GM12878 (cell line): ENCODE results near the gene FAM13C. TPM values are rescaled to one million over a fixed set of nuclear protein-coding genes. Genes with fewer than 3 reads are reported as not detected.

Source experiments
- ATAC-seq: fragments of 200-7000 bp; cut with Tn5 transposase; 3 replicates; pipeline ENCODE4 v1.9.1; 2020; ENCODE audit warnings: mild to moderate bottlenecking, moderate library complexity
- BruUV-seq: library from RNA; stranded (reverse); fragments of 400-500 nt; replicated peaks from 2 replicates; lab custom pipeline; 2021; lab: Mats Ljungman, UMichigan
- CTCF ChIA-PET: fragments of 300-600 bp; sonication (Branson Sonifier 250); formaldehyde crosslinking; extraction: SDS; loops from one replicate; lab custom pipeline; 2021; ENCODE audit warnings: inconsistent platforms; lab: Yijun Ruan, JAX
- POLR2A ChIA-PET: fragments of 350-600 bp; formaldehyde crosslinking; extraction: SDS; loops from one replicate; lab custom pipeline; 2021; ENCODE audit warnings: inconsistent platforms; lab: Charles Lee
- RAD21 ChIA-PET: fragments of 300-600 bp; sonication (Branson Sonifier 250); formaldehyde crosslinking; loops from one replicate; lab custom pipeline; 2023; ENCODE audit warnings: antibody characterized with exemption; ENCODE audit not compliant: unreplicated experiment; lab: Charles Lee
- SMC1A ChIA-PET: fragments of 300-600 bp; sonication (Branson Sonifier 250); formaldehyde crosslinking; loops from one replicate; lab custom pipeline; 2023; ENCODE audit not compliant: unreplicated experiment, uncharacterized antibody; lab: Charles Lee
- DNase-seq: peaks from one replicate; pipeline ENCODE4 v3.0.0-alpha.2; 2011; ENCODE audit warnings: low read depth, low spot score
- FAIRE-seq: peaks from 3 replicates; lab custom pipeline; 2011; peaks lifted over from hg19 to GRCh38; lab: Jason Lieb, UNC
- H2AFZ ChIP-seq: 2 replicates; pipeline ENCODE4 v1.6.0; 2011; ENCODE audit warnings: low read depth, low read length, control low read depth; ENCODE audit not compliant: control insufficient read depth
- H3K27ac ChIP-seq: 2 replicates; pipeline ENCODE4 v1.5.1; 2011; ENCODE audit warnings: control low read depth; ENCODE audit not compliant: control insufficient read depth, insufficient read depth
- H3K27me3 ChIP-seq, 2 experiments: replicated peaks in 1 of 2; 2 replicates each; pipeline versions ENCODE4 v1.6.0 to v1.6.1; 2011; ENCODE audit warnings: low read length in 1 of 2; ENCODE audit not compliant: control insufficient read depth in 2 of 2, insufficient read depth in 2 of 2
- H3K36me3 ChIP-seq, 2 experiments: 2 replicates each; pipeline ENCODE4 v1.5.1; 2011; ENCODE audit warnings: low read length in 1 of 2; ENCODE audit not compliant: control insufficient read depth in 2 of 2, insufficient read depth in 2 of 2
- H3K4me1 ChIP-seq: 2 replicates; pipeline ENCODE4 v1.6.1; 2011; ENCODE audit warnings: mild to moderate bottlenecking, low read length, moderate library complexity, mixed read lengths; ENCODE audit not compliant: control insufficient read depth, insufficient read depth
- H3K4me2 ChIP-seq: 2 replicates; pipeline ENCODE4 v1.6.0; 2011; ENCODE audit warnings: control low read depth; ENCODE audit not compliant: control insufficient read depth, insufficient read depth
- H3K4me3 ChIP-seq: fragments of 200-600 bp; sonication (generic); 2 replicates; pipeline ENCODE4 v1.5.1; 2016
- H3K79me2 ChIP-seq: 2 replicates; pipeline ENCODE4 v1.6.0; 2011; ENCODE audit warnings: low read length; ENCODE audit not compliant: control insufficient read depth, insufficient read depth
- H3K9ac ChIP-seq: 2 replicates; pipeline ENCODE4 v1.8.0; 2011; ENCODE audit warnings: low read length, control low read depth, mixed read lengths; ENCODE audit not compliant: control insufficient read depth, insufficient read depth
- H3K9me3 ChIP-seq: replicated peaks from 3 replicates; pipeline ENCODE4 v1.5.1; 2011; ENCODE audit warnings: mild to moderate bottlenecking, low read length; ENCODE audit not compliant: control insufficient read depth, insufficient read depth
- H4K20me1 ChIP-seq: 2 replicates; pipeline ENCODE4 v1.6.0; 2011; ENCODE audit not compliant: control insufficient read depth, insufficient read depth
- BACH1 ChIP-seq: fragments of 450-650 bp; IDR thresholded peaks from 2 replicates; pipeline ENCODE4 v1.6.1; 2017; ENCODE audit warnings: mild to moderate bottlenecking, borderline replicate concordance
- CBFB ChIP-seq: IDR thresholded peaks from 2 replicates; pipeline ENCODE4 v1.6.1; 2016; ENCODE audit warnings: antibody characterized with exemption, low read depth
- CUX1 ChIP-seq: IDR thresholded peaks from 2 replicates; pipeline ENCODE4 v1.6.1; 2012; ENCODE audit warnings: improper control_type of control experiment, low read depth, low read length; ENCODE audit not compliant: insufficient replicate concordance
- DPF2 ChIP-seq: fragments of 450-650 bp; IDR thresholded peaks from 2 replicates; pipeline ENCODE4 v1.6.1; 2017; ENCODE audit warnings: mild to moderate bottlenecking
- EP300 ChIP-seq, 2 experiments: fragments of 150-350 bp in 1 of 2; IDR thresholded peaks; 2 replicates each; pipeline ENCODE4 v1.6.1; 2011 to 2012; ENCODE audit warnings: low read depth in 2 of 2, low read length in 2 of 2, borderline replicate concordance in 1 of 2, improper control_type of control experiment in 1 of 2, inconsistent platforms in 1 of 2; ENCODE audit not compliant: control insufficient read depth in 1 of 2
- ESRRA ChIP-seq: IDR thresholded peaks from 2 replicates; pipeline ENCODE4 v1.6.1; 2012; ENCODE audit warnings: mild to moderate bottlenecking, low read length, improper control_type of control experiment
- NFYB ChIP-seq: IDR thresholded peaks from 2 replicates; pipeline ENCODE4 v1.6.1; 2011; ENCODE audit warnings: low read depth, mild to moderate bottlenecking, low read length, improper control_type of control experiment, moderate library complexity; ENCODE audit not compliant: insufficient read depth
- SMAD1 ChIP-seq: fragments of 450-650 bp; IDR thresholded peaks from 2 replicates; pipeline ENCODE4 v1.6.1; 2018; ENCODE audit warnings: mild to moderate bottlenecking, low read depth; ENCODE audit not compliant: partially characterized antibody
- SMARCA5 ChIP-seq: fragments of 450-650 bp; IDR thresholded peaks from 2 replicates; pipeline ENCODE4 v1.6.1; 2017; ENCODE audit warnings: mild to moderate bottlenecking
- SUZ12 ChIP-seq: fragments of 200-600 bp; sonication (generic); IDR thresholded peaks from one replicate; pipeline ENCODE4 v1.6.1; 2018; ENCODE audit warnings: antibody characterized with exemption, mild to moderate bottlenecking; ENCODE audit not compliant: unreplicated experiment
- TCF12 ChIP-seq: IDR thresholded peaks from 2 replicates; pipeline ENCODE4 v1.6.1; 2011; ENCODE audit warnings: low read depth, mild to moderate bottlenecking, low read length
- TCF3 ChIP-seq: IDR thresholded peaks from 2 replicates; pipeline ENCODE4 v1.6.1; 2012; ENCODE audit warnings: low read depth, mild to moderate bottlenecking, low read length, borderline replicate concordance; ENCODE audit not compliant: insufficient read depth
- ZNF592 ChIP-seq: fragments of 450-650 bp; IDR thresholded peaks from 2 replicates; pipeline ENCODE4 v1.6.1; 2017; ENCODE audit warnings: mild to moderate bottlenecking, moderate library complexity
- in situ Hi-C: fragments of 300-500 bp; cut with MboI; formaldehyde crosslinking; loops from 9 replicates; pipeline ENCODE4 v1.14.3; 2018; ENCODE audit warnings: mixed read lengths
- intact Hi-C: fragments of 100-400 bp; cut with micrococcal nuclease; formaldehyde crosslinking; loops from one replicate; pipeline ENCODE4 v1.14.2; 2022; ENCODE audit not compliant: unreplicated experiment
- polyA plus RNA-seq, 11 experiments: library from polyadenylated mRNA; depleted of rRNA in 4 of 11; unstranded in 6 of 11; stranded (reverse) in 5 of 11; fragments of >200 nt; fragmentation: Nextera tagmentation in 4 of 11; fragmentation: Illumina TruSeq in 1 of 11; extraction: Ambion mirVana in 4 of 11; extraction: Trizol in 1 of 11; gene quantifications; 1 replicate in 1 of 11; 2 replicates in 10 of 11; pipeline versions ENCODE4 v1.2.1 to v1.2.3, GENCODE V29; 2011 to 2016; ENCODE audit warnings: inconsistent platforms in 2 of 11, missing spikeins in 2 of 11, low read depth in 1 of 11
- total RNA-seq, 4 experiments: library from RNA; depleted of rRNA in 3 of 4; stranded (reverse); fragments of >200 nt in 3 of 4; fragmentation: Illumina TruSeq in 1 of 4; extraction: Trizol in 1 of 4; gene quantifications; 2 replicates each; pipeline versions ENCODE4 v1.2.1 to v1.2.3, GENCODE V29; 2013 to 2021
- TF ChIP-seq, protein P1 (sequence below): IDR thresholded peaks from 2 replicates; pipeline ENCODE4 v1.6.1; 2012; ENCODE audit warnings: low read depth, low read length, improper control_type of control experiment

FAM13C gene
- total and polyA plus RNA-seq, 10 of the 15 experiments (the other 5 are each of a cell fraction or from before 2014, with no cell fraction given), result 0.04 to 0.31 (median 0.13) TPM; not detected in 5

DNA sequence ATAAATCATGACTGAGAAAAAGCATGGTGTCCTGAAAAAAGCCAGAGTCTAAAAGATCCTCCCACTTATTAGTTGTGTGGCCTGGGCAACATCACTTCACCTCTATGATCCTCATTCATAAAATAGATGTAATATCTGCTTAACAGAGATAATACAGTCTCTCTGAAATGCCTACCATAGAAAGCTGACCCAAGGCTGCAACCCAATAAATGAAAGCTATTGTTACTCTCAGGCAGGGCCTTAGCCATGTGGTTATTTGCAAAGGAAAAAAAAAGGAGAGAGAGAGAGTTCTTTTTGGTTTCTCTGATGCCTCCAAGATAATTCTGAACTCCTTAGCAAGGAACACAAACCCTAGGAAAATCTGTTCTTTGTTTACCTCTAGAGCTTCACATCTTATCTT, 7.9 kb downstream of the FAM13C start:
- ATAC-seq, result no peak
- peaks cover 0 to 1% of the 10 kb centered on the region in 2 experiments; a peak in 2 of 4 replicates for H3K27me3 ChIP-seq
- ChIA-PET RAD21 (interaction anchor here (0.6 kb wide), 1 partner anchor 612 kb away, joined by 3 read pairs; no protein-coding TSS in a partner anchor), POLR2A (interaction anchor here (0.5 kb wide), 1 partner anchor 174 kb away, joined by 3 read pairs; no protein-coding TSS in a partner anchor), SMC1A (interaction anchor here (0.7 to 1.5 kb wide), 2 partner anchors 80 to 175 kb away, joined by 3 read pairs; no protein-coding TSS in a partner anchor), CTCF (no interaction called here)
- in situ Hi-C loops (no loop called here), intact Hi-C loops (no loop called here)
- no peaks in the 10 kb centered on the region for H3K79me2 ChIP-seq
- no peaks in the 10 kb centered on the region for H3K9me3 ChIP-seq
- DNase-seq, result no peak
- no peak overlapping the region for H3K9ac ChIP-seq
- H4K20me1 ChIP-seq, result no peaks in the 10 kb centered on the region
- no peak overlapping the region for H3K4me2 ChIP-seq
- no peaks in the 10 kb centered on the region for H3K36me3 ChIP-seq
- FAIRE-seq, result no peak
- no peaks in the 10 kb centered on the region for H3K4me1 ChIP-seq
- no peak overlapping the region for H2AFZ ChIP-seq
- no peak overlapping the region for H3K27ac ChIP-seq
- H3K4me3 ChIP-seq, result no peak overlapping the region
- no TSS peak for BruUV-seq
- TF ChIP-seq NFYB (no peak), TCF12 (no peak), BACH1 (no peak), CBFB (no peak), SMAD1 (no peak), SMARCA5 (no peak), SUZ12 (no peak), EP300 (IDR thresholded peaks at IDR 0.05; ENCODE audit: borderline replicate concordance in 1 of 2, control insufficient read depth in 1 of 2, low read depth in 2 of 2, low read length in 2 of 2) (no peak), TCF3 (no peak), CUX1 (no peak), ESRRA (no peak), ZNF592 (no peak), DPF2 (no peak)
- TF ChIP-seq, protein P1, sequence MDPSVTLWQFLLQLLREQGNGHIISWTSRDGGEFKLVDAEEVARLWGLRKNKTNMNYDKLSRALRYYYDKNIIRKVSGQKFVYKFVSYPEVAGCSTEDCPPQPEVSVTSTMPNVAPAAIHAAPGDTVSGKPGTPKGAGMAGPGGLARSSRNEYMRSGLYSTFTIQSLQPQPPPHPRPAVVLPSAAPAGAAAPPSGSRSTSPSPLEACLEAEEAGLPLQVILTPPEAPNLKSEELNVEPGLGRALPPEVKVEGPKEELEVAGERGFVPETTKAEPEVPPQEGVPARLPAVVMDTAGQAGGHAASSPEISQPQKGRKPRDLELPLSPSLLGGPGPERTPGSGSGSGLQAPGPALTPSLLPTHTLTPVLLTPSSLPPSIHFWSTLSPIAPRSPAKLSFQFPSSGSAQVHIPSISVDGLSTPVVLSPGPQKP, result no peak
